ENCODE measurements around the gene SPAG16.

Gene SPAG16

DNA sequence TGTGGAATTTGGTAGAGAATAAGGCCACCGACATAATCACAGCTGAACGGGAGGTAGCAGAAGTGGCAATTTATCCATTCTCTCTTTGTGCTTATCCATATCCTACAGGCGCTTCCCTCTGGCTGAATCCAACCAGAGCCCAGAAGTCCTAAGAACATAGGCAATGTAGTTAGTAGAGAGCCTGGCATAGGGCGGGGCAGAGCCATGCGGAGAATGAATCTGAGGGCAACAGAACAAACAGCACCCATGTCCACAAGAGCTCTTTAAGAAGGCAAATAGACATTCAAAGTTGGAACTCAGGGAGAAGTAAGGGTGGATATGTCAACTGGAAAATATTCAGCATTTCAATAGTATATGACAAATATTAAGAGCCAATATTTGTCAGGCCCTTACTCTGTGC lies 820.7 kb downstream of the SPAG16 start:
- Mint-ChIP-seq H3K4me1 (peaks cover 15% of the 10 kb centered on the region), H3K27me3 (ENCODE audit: low read depth) (peaks cover 4% of the 10 kb centered on the region), H3K27ac (no peak overlapping the region), H3K4me3 (no peak overlapping the region), H3K9me3 (no peaks in the 10 kb centered on the region), H3K36me3 (ENCODE audit: low read depth) (no peaks in the 10 kb centered on the region)
- TF ChIP-seq, protein P1, sequence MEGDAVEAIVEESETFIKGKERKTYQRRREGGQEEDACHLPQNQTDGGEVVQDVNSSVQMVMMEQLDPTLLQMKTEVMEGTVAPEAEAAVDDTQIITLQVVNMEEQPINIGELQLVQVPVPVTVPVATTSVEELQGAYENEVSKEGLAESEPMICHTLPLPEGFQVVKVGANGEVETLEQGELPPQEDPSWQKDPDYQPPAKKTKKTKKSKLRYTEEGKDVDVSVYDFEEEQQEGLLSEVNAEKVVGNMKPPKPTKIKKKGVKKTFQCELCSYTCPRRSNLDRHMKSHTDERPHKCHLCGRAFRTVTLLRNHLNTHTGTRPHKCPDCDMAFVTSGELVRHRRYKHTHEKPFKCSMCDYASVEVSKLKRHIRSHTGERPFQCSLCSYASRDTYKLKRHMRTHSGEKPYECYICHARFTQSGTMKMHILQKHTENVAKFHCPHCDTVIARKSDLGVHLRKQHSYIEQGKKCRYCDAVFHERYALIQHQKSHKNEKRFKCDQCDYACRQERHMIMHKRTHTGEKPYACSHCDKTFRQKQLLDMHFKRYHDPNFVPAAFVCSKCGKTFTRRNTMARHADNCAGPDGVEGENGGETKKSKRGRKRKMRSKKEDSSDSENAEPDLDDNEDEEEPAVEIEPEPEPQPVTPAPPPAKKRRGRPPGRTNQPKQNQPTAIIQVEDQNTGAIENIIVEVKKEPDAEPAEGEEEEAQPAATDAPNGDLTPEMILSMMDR (IDR thresholded peaks at IDR 0.05; ENCODE audit: unreplicated experiment in 3 of 3): no peak

DNA sequence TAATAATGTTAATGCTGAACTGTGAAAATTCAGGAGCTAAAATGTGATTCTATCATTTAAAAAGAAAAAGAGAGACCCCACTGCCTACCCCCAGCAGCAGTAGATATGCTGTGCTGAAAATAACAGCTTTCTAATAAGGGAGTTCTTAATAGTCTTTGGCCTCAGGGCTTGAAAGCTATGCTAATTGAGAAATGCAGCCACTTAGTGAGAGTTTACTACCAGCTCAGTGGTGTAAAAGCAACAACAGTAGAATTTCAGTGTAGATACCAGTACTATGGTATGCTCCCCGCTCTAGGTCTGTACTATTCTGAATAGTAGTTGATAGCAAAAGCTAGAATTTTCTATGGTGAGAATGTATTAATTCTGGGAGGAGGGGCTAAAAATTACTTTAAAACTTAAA lies 823.5 kb downstream of the SPAG16 start:
- no peaks in the 10 kb centered on the region for H3K27me3 Mint-ChIP-seq (ENCODE audit: low read depth)
- H3K4me1 Mint-ChIP-seq: peaks cover 15% of the 10 kb centered on the region
- TF ChIP-seq, protein P1 (IDR thresholded peaks at IDR 0.05; ENCODE audit: unreplicated experiment in 3 of 3): no peak
- peaks cover 10% of the 10 kb centered on the region for H3K9me3 Mint-ChIP-seq
- H3K27ac Mint-ChIP-seq: no peak overlapping the region
- H3K36me3 Mint-ChIP-seq (ENCODE audit: low read depth): no peaks in the 10 kb centered on the region
- H3K4me3 Mint-ChIP-seq: no peak overlapping the region

DNA sequence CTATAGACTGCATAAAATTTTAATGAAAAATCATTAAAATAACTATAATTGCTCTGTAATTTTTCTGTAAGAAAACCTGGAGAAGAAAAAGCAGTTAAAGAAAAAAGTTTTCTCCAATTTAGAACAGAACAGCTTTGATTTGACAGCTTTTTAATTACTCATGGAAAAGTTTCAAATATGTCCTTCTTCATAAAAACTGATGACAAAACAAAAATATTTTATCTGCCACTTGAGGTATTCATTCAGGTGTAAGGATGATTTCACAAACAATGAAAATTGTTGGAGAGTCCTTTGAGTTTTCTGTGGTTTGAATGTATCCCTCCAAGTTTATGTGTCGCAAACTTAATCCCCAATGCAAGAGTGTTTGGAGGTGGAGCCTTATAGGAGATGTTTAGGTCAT lies 824.3 kb downstream of the SPAG16 start:
- H3K36me3 Mint-ChIP-seq (ENCODE audit: low read depth): no peaks in the 10 kb centered on the region
- peaks cover 10% of the 10 kb centered on the region for H3K9me3 Mint-ChIP-seq
- no peak overlapping the region for H3K27ac Mint-ChIP-seq
- H3K4me3 Mint-ChIP-seq: no peak overlapping the region
- no peaks in the 10 kb centered on the region for H3K27me3 Mint-ChIP-seq (ENCODE audit: low read depth)
- peaks cover 10% of the 10 kb centered on the region for H3K4me1 Mint-ChIP-seq
- TF ChIP-seq, protein P1 (IDR thresholded peaks at IDR 0.05; ENCODE audit: unreplicated experiment in 3 of 3): no peak

DNA sequence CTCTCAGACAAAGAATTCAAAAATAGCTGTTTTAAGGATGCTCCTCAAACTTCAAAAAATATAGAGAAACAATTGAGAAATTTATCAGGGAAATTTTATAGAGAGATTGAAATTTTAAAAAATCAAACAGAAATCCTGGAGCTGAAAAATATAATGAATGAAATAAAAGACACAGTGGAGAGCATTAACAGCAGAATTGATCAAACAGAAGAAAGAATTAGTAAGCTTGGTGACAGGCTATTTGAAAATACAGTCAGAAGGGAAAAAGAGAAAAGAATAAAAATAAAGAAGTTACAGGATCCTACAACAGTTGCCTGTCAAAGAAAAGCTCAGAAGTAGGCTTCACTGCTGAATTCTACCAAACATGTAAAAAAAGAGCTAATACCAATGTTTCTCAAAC lies 832.8 kb downstream of the SPAG16 start:
- Mint-ChIP-seq H3K4me1 (no peaks in the 10 kb centered on the region), H3K27me3 (ENCODE audit: low read depth) (peaks cover 5% of the 10 kb centered on the region), H3K27ac (no peak overlapping the region), H3K36me3 (ENCODE audit: low read depth) (no peaks in the 10 kb centered on the region), H3K4me3 (no peak overlapping the region), H3K9me3 (peaks cover 17% of the 10 kb centered on the region)
- TF ChIP-seq, protein P1 (IDR thresholded peaks at IDR 0.05; ENCODE audit: unreplicated experiment in 3 of 3): no peak

DNA sequence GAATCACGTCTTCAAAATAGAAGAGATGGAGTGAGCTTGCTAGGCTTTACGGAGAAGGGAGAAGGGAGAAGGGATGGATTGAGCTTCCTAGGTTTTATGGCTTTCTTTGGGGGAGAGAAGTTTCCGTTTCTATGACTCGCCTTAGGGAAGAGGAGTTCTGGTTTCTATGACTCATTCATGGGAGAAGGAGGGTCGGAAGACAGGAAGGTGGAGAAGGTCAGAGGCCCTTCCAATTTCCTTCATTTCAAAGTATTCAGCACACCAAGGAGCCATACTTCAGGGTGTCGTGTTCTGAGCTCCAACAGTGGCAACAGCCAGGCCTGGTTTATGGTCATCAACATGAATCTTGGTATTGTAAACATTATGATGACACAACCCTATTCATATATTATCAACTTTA lies 841.9 kb downstream of the SPAG16 start:
- TF ChIP-seq, protein P1 (IDR thresholded peaks at IDR 0.05; ENCODE audit: unreplicated experiment in 3 of 3): no peak
- Mint-ChIP-seq H3K27ac (no peak overlapping the region), H3K36me3 (ENCODE audit: low read depth) (no peaks in the 10 kb centered on the region), H3K9me3 (no peaks in the 10 kb centered on the region), H3K4me1 (no peaks in the 10 kb centered on the region), H3K4me3 (no peak overlapping the region), H3K27me3 (ENCODE audit: low read depth) (no peaks in the 10 kb centered on the region)

DNA sequence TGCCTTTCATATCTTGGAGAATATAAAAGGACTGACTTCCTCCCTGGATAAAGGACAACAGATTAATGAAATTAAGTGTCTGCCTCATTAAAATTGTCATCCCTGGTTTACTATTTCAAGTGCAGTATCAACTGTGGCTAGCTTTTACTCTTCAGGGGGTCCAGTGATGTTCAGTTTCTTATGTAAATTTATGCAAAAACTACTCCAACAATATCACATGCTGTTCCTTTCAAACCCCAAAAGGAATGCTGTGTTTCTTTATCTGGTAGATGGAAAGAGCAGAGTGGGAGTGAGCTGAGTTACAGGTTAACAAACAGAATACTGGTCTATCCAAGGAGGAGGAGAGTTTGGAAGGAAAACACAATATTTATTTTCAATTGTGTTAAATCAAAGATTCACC lies 842.9 kb downstream of the SPAG16 start:
- no peaks in the 10 kb centered on the region for H3K27me3 Mint-ChIP-seq (ENCODE audit: low read depth)
- no peak overlapping the region for H3K27ac Mint-ChIP-seq
- no peaks in the 10 kb centered on the region for H3K9me3 Mint-ChIP-seq
- no peaks in the 10 kb centered on the region for H3K36me3 Mint-ChIP-seq (ENCODE audit: low read depth)
- TF ChIP-seq, protein P1 (IDR thresholded peaks at IDR 0.05; ENCODE audit: unreplicated experiment in 3 of 3): no peak
- no peaks in the 10 kb centered on the region for H3K4me1 Mint-ChIP-seq
- no peak overlapping the region for H3K4me3 Mint-ChIP-seq
